NCI-H748 (cell line): ENCODE measurements around the gene UBAC2.
A peak's percentile ranks its signal among the peaks of the same experiment; 100 is the strongest.

Source experiments
- DNase-seq: peaks from one replicate; lab custom pipeline; 2025; ENCODE audit not compliant: unreplicated experiment; lab: John Stamatoyannopoulos, UW

UBAC2 gene

DNA sequence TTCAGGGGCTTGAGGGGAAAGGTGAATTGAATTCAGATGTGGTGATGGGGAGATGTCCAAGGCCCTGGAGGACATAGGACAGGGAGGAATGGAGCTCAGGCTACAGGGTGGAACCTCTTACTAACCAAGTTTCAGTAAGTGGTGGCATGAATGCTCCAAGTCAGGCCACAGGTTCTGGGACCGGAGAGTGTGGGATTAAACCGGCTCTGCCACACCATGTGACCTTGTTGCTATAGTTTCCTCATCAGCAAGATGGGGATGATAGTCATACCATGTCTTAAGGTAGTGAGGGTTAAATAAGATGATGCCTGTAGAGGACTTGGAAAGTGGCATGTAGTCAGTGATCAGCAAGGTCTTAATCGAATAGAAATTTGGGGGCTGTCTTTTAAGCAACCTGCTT, 90.2 kb downstream of the UBAC2 start:
- DNase-seq: no peak

DNA sequence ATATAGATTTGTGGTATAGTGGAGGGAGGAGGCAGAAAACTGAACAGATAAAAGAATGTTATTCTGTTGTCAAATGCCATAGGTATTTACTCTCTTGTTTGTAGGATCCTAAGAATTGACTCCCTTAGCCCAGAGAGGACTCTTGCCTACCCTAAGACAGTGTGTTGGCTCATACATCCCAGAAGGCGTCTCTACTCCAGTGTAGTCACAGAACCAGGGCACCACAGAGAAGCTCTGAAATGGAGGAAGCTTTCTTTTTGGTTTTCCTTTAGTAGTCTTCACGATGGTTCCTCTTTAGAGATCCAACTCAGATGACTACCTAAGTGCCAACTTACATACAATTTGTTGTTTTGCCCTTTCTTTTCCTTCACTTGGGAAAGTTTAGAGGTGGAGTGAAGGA, 92.5 kb downstream of the UBAC2 start:
- DNase-seq: no peak

DNA sequence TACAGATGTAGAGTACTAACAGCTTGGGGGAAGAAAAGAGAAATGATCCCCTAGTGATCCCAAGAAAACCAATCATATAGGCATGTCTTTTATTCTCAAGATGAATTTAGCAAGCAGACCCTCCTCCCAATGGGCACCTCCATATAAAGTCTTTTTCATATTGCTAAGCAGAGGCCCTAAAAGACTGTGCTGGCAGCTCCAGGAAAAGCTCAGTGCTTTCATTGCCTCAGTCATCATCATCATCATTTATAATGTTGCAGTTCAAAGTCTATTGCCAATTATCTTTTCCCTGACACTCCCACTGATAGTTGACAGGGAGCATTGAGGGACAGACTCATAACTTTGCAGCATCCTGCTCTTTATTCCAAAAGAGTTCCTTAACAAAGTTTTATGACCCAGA, 93.5 kb downstream of the UBAC2 start:
- no peak for DNase-seq

DNA sequence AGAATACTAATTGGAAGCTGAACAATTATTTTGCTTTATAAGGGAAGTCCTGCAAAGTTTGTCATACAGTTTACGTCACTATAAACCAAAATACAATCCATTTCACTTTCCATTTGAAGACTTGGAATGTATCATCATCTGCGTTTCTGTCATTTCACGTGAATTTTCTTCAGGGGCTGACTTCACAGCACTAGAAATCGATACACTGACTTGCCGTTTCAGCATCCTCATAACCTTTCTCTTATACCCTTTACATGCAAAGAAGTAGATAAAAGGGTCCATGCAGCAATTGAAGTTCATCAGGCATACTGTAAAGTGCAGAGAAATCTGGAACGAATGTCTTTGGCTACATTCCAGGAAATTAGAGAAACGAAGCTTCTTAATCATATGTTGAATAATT, 94.3 kb downstream of the UBAC2 start:
- no peak for DNase-seq

DNA sequence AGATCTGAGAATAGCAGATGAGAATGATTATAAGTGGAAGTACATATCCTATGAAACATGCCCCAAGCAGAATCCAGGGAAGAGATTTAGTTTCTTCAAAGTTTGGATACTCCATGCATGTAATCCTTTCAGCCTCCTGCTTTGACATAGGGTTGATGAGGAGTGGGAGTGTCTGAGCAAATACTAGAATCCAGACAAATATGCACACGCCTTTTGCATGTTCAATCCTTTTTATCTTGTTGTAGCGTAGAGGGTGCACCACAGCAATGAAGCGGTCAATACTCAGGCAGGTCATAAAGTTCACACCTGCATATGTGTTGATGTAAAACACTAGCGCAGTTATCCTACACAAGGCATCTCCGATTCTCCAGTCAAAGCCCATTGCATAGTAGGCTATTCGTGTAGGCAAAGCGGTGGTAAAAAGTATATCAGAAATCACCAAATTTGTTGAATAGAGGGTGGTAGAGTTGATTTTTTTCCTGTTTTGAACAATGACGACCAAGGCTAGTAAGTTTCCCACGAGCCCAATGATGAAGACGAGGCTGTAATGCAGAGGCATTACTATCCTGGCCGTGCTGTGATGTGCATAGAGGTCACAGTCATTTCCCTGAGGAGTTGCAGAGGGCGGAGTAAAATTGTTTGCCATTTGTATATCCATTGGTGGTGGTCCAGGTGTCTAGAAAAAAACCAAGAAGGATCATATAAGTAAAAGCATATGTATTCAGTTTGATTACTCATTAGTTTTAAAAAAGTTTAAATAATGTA, 95.0 kb downstream of the UBAC2 start:
- peak; percentile 29 for DNase-seq

DNA sequence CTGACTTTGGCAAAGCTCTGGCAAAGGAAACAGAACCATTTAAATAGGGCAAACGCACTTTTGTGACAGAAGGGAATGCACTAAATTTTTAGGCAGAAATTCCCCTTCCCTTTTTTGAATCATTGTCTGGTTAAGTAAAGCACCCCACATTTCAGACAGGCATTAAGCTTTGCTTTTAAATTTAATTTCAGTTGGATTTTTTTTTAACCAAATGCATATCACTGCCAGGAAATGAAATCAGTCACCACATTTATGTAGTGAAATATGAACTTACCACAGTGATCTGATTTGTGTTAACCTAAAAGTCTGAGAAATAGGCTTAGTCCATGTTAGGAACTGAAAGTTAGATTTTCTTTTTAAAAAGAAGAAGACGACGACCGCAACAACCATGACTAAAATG, 95.7 kb downstream of the UBAC2 start:
- DNase-seq: no peak

DNA sequence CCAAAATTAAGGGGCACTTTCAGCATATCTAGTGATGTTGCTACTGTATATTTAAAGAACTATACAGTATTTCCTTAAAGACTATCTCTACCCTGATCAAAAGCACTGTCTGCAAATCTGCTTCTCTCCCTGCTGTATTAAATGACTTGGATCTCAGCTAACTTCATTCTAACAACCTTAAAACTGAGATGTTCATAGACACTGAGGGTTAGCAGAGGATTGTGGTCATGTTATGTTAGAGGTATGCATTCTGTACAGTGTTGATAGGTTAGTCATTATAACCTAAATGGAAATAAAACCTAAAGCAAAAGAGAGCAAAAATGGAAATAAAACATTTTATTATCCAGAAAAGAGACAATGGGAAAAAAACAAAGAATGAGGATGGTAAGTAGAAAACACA, 96.7 kb downstream of the UBAC2 start:
- DNase-seq: no peak

DNA sequence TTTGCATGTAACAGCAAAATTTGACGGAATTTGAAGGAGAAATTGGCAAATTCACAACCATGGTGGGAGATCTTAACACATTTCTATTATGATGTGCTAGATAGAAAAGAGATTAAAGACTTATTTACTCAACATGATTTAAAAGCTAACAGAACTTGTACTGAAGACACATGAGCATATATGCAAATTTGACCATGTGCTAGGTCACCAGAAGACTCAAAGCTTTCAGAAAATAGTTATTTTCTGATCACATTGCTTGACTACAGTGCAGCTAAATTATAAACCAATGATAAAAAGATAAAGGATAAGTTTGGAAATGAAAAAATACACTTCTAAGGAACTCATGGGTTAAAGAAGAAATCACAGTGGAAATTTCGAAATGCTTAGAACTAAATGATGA, 97.4 kb downstream of the UBAC2 start:
- DNase-seq: no peak

DNA sequence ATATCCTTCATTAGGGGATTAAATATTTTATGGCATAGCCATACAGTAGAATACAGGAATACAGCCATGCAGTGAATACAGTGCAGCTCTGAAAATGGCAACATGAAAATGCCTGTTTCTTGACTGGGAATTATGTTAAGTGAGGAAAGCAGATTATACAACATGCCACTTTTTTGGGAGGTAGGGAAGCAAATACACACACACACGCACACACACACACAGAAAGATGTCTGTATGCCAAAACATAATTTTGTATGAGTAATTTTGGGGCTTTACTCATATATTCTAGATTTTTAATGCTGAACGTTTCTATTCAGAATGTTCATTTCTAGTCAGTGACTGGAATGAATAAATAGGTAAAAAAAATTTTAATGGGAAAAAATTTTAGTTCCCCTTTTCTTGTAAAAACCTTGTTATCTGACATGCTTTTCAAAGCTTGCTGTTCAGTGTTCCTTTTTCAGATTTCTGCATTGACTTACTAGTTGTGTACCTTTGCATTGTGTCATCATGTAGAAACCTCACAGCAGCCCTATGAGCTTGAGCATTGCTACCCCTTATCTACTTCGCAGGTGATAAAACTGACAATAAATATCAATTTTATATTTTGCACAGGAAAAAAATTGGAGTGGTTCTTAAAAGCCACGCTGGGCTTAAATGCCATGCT, 98.7 kb downstream of the UBAC2 start:
- DNase-seq: no peak

DNA sequence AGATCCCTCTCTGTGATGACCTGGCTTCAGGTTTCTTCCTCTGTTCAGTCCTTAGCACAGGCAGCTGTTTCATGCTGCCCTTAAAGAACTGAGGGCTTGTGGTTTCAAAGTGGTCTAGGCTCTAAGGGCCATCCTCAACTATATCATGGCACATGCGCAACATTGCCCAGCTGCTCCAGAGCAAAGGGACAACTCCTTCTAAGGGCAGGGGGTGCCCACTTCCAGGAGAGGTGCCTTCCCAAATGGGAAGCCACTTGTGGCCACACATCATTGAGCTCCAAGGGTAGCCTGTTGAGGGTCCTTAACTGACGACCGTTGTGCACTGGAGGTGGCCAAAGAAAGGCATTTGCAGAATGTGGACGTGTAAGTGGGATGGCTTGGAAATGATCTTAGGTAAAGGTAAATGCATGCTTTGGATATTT, 99.3 kb downstream of the UBAC2 start:
- DNase-seq: no peak

DNA sequence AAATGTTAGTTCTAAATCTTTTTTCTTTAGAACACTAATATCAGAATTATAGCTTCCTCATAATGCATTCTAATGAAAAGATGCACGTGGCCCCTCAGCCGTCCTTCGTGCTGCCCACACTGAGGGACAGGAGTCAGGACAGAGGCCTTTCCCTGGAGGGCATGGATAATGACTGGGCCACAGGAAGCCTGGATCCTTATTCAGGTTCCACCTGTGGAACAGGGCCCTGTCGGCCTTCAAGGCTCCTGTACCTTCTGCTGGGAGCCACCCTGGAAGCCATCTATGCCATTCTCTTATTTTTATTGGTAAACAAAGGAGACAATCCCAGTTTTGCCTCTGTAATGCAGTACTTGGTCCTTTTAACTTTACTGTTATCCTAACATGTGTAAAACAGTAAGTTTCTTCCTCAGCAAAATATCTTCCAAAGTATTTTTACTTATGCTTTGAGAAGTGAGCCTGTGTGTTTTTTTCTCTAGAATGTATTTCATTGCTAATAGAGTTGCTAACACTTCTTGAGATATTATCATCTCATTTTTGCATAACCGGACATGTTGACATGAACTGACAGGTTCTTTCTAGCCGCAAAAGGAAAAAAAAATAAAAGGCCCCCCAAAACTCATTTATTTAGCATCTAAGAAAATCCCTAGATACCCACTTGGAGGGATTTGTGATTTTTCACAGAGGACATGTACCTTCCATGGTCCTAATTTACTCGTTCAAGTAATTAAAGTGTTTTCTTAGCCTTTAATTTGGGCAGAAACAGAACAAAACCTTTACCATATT, 100.6 kb downstream of the UBAC2 start:
- DNase-seq: no peak

DNA sequence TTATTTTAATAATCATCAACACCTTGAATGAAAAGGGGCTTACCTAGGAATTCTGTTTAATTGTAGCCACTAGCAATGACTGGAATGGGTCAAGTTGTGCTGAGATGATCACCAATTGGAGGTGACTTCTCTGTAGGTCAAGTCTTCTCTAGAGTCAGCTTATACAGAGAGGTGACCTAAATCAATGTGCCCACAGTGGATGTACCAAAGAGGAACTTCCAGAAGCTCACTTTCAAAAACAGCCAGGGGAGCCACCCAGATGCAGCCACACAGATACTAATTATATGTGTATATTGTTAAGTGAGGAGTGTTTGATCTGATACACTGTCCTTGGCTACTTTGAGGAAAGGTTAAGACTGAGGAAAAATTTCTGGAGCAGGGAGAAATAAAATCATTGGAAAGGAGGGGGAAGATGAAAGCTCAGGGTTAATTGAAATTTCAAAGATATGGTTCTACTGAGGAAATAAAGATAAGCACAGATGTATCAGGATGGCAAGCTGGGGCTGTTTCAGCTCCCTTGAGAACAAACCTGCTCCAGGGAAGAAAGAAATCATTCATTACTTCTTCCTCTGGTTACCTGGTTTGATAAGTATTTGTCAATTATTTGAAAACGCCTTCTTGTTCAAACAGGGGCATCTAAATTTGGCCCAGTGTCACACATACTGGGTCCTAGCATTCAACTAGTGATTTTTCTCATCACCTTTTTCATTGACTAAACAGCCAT, 101.4 kb downstream of the UBAC2 start:
- DNase-seq: no peak

DNA sequence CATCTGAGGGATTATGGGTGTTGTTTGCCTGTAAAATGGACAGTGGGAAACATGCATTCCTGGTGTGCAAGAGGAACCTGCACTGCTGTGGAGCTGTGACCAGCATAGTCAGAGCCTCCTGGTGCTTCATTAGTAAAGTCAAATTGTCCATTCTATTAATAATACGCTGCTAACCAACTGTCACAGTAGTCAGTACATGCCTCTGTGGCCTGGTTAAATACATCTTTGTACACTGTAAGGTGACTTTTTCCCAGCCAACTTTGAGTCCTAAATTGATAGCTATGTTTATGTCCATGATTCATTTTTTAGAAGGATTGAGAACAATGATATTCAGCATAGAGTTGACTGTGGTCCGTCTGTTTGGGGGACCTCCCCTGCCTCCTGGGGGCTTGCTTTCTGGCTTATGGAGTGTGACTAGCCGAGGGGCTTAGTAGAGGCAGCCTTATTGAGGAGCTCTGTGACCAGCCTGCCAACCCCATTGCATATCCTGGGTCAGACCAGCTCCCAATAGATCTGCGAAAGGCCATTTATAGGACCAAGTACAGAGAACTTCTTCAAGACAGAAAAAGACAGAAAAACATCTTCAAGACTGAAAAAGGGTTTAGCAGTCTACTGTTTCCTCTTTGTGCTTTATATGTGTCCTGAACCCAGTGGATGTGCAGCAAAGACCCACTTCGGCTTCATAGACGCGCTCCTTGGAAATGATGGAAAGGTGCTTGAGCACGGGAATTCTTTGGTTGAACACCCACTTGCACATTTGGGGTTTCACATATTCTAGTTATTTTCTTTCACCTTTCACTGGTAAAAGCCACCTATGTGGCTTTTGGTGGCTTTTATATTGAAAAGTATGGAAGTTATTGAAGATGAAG, 102.2 kb downstream of the UBAC2 start:
- DNase-seq: no peak

DNA sequence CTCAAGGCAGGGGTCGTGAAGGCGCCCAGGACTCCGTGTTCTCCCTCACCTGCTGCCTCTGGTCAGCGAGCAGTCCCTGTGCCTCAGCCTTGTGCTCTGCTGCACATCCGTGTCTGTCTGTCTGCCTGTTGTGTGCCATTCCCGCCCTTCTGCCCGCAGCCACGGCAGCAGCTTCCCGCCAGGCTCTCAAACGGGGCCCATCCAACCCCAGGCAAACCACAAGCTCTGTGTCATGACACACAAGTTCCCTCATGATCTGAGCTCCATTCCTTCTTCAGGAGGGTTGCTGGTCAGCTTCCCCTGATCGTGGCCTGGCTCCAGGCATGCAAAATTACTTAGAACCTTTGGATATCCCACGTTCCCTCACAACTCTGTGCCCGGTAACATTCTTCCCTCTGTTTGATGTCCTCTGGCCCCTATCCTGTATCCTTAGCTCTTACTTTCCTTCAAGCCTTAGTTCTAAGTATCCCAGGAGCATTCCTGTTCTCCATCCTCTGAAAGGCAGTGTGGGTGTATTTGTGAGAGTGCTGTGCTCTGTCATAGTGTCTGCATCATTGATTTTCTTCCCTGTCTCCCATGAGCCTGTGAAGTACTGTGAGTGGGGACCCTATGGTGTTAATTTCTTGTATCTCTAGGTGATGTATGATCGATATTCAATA, 103.3 kb downstream of the UBAC2 start:
- DNase-seq: no peak

DNA sequence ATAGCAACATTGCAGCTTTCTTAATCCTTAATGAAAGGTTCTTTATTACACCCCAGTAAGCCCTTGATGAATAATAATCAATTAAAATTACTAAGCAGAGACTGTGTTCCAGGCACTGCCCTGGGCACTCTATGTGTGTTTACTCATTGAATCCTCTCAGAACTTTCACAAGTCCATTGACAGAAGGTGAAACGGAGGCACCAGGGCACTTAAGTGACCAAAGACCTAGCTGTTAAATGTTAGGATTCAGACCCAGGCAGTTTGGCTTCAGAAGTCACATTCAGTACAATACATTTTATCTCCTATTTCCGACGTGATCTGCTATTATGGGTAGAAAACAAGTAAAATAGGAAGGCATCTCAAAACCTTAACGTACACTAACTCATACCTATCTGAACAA, 103.9 kb downstream of the UBAC2 start:
- no peak for DNase-seq

DNA sequence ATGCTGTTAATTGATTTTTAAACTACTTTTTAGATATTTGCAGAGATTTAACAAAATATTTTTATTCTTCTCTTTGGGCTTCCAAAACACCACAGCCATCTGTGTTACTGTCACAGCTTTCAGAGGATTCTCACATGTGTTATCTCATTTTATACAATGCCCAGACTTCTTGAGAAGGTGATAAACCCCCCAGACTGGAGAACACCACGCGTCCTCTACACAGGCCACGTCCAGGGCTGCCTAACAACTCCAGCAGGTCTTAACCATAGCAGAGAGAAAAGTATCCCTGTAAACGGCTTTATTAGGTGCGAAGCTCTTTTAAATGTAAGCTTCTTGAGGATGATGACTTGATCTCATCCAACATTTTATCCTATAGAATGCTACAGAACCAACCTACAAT, 104.5 kb downstream of the UBAC2 start:
- no peak for DNase-seq

DNA sequence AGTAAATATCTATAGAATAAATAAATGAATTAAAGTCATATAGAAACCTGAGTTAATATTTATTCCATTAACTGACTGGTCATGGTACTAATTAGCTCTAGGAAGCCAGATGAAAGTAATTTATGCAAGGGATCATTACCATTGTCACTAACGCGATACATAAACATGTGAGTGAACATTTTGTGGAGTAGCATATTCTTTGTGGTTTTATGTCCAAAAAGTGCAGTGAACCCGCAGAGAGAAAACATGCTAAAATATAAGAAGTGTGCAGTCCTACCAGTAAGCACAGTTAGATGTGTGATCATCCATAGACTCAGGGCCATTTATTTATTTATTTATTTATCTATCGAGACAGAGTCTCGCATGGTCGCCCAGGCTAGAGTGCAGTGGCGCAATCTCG, 104.9 kb downstream of the UBAC2 start:
- no peak for DNase-seq

DNA sequence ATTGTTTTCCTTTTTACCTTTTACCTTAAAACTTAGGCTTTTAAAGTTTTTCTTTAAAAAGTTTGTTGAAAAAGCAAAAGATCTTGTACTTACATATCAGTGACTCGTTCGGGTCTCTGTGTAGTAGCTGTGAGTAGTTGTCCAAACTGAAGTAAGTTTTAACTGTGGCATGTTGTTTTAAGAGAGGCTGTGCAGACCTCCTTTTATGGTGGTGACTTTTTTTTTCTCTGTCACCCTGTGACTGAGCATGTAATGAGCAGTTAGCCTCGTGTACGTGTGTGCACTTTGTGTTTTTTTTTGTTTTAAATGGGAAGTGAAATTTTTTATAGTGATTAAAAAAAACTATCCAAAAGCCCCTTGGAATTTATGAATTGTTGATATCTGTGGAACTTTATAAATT, 106.6 kb downstream of the UBAC2 start, which contains the start of gene GPR183:
Gene GPR183 (minus strand): TSS at position 153 of the 400 bp plus-strand sequence. CDS start 11,254 bp downstream, outside the sequence.
- no peak for DNase-seq

DNA sequence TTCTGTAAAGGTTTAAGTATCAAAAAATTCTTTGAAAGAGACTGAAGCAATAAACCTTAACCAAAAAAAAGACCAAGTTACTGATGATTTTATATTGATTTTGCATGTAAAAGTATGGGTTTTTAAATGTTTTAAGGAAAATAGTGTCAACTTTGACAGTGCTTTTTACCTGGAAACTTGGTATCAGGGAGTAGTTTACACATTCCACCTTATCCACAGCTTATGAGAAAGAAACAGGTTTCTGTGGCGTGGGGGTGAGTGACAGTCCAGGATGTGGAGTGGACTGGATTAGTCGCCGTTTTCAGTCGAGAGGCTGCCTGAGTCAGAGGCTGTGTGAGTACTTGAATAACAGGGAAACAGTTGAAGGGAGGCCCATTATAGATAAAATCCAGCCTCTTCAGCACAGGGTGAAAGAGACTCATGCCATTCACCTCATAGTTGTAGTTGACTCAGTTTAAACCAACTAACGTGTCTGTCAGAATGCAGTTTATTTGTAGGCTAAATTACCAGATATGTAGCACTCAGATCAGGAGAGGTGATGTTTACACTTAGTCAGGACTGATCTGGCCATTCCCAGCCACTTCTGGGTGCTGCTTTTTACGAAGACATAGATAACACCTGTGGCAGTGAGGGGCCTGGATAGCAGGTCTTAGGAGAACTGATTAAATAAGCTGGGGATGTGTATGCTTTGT, 107.1 kb downstream of the UBAC2 start:
- DNase-seq: no peak
